ENCODE data around the gene FOXE3.
A peak's percentile ranks its signal among the peaks of the same experiment; 100 is the strongest.

The FOXE3 gene

DNA sequence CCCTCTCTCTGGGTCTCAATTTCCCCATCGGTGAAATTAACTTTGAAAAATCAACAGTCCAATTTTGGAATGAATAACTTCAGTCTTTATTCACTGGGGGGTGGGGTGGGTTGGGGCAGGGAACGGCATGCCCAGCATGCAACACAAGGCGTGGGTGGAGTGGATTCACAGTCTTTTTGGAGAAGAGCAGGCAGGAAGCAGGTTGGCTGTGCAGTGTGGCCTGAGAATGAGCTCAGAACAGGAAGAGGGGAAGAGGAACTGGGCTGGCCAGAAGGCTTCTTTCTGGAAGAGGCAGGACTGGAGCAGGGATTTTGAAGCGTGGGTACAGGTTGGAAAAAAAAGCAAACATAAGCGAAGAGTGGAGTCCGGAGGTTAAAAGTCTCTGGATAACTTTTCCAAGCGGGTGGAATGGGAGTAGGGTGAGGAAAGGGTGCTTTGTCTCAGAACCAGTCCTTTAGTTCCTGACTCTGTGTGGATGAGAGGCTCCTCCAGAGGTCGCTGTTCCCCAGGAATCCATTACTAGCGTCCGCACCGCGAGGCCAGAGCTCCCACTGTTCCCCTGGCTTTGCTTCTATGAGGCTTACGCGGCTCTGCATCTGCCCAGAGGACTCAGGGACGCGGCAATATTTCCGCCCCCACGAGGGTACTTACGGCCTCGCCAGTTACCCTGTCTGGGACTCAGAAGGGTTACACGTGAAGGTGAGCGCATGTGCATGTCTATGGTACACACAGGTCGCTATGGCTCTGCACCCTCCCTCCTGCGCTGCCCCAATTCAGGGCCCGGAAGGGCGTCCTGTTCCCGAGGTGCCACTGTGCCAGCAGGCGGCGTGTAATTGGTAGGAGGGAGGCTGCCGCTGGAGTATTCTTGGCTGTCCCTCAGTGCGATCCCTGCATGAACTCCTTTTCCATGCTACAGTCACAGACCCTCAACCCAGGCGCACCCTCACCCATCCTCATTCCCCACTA, 16.3 kb downstream of the FOXE3 start:
- H3K27me3 ChIP-seq (ENCODE audit: control insufficient read depth in 5 of 5, insufficient read depth in 4 of 5, low read length in 5 of 5) = peaks cover 7 to 42% (median 23%) of the 10 kb centered on the region in 5 donors
- peak overlapping the region; percentile 27 to 57 (median 45) for H3K4me3 ChIP-seq (ENCODE audit: low read depth in 1 of 5, low read length in 5 of 5)
- no peak overlapping the region for H3K9ac ChIP-seq (ENCODE audit: low read length in 5 of 5)
- H3K4me1 ChIP-seq (ENCODE audit: control insufficient read depth in 5 of 5, insufficient read depth in 5 of 5, low read length in 5 of 5) = peaks cover 2 to 50% (median 42%) of the 10 kb centered on the region in 5 donors
- no peaks in the 10 kb centered on the region for H3K9me3 ChIP-seq (ENCODE audit: control insufficient read depth in 5 of 5, low read length in 5 of 5)
- H3K36me3 ChIP-seq (ENCODE audit: control insufficient read depth in 5 of 5, insufficient read depth in 5 of 5, low read length in 5 of 5) = no peaks in the 10 kb centered on the region
- H3K27ac ChIP-seq (ENCODE audit: low read depth, low read length) = no peak overlapping the region

DNA sequence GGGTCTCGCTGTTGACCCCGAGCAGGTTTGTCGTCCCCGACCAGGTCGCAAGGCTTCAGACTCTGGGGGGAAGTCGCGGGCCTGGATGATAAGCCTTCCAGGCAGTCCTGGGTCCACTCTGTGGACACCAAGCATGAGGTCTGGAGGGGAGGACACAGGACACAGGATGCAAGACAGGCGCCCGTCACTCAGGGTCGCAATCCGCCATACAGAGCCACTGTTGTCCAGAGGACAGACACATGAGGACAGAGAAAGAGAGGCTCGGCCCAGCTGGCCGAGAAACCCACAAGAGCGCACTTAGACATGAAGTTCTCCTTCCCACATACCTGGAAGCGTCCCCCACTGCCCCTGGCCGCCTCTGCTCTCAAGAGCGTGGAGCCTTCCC, 16.9 kb downstream of the FOXE3 start:
- Histone ChIP-seq H3K9me3 (ENCODE audit: control insufficient read depth in 5 of 5, low read length in 5 of 5) (no peaks in the 10 kb centered on the region), H3K36me3 (ENCODE audit: control insufficient read depth in 5 of 5, insufficient read depth in 5 of 5, low read length in 5 of 5) (no peaks in the 10 kb centered on the region), H3K27ac (ENCODE audit: low read depth, low read length) (no peak overlapping the region), H3K4me3 (ENCODE audit: low read depth in 1 of 5, low read length in 5 of 5) (peak overlapping the region in 1 of 5 donors; percentile 53), H3K4me1 (ENCODE audit: control insufficient read depth in 5 of 5, insufficient read depth in 5 of 5, low read length in 5 of 5) (peaks cover 2 to 52% (median 42%) of the 10 kb centered on the region in 5 donors), H3K9ac (ENCODE audit: low read length in 5 of 5) (no peak overlapping the region), H3K27me3 (ENCODE audit: control insufficient read depth in 5 of 5, insufficient read depth in 4 of 5, low read length in 5 of 5) (peaks cover 7 to 42% (median 23%) of the 10 kb centered on the region in 5 donors)

DNA sequence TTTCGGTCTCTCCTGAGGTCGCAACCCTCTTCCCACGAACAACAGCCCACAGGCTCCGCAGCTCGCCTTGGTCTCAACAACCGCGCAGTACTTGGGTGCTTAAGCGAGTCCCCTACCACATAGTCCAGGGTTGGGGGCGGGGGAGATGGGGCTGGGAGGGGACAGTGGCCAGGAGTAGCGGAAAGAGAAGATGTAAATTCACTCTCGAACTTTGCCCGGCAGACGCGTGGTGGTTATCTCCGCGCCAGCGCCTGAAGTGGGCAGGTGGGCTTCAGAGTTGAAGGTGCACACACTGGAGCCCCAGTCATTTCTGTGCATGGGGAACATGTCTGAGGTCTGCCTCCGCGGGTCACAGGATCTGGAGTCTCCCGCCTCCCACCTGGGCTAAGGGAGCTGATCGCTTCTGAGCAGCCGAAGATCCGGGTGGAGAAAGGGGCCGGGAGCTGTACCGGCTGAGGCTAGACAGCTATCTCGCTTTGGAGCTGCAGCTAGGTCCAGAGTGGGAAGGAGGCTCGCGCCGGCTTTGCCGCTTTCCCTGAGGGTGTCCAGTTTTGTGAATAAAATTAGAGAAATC, 17.5 kb downstream of the FOXE3 start:
- Histone ChIP-seq H3K4me3 (ENCODE audit: low read depth in 1 of 5, low read length in 5 of 5) (peak overlapping the region in 4 of 5 donors; percentile 32 to 59 (median 42)), H3K27me3 (ENCODE audit: control insufficient read depth in 5 of 5, insufficient read depth in 4 of 5, low read length in 5 of 5) (peaks cover 7 to 42% (median 23%) of the 10 kb centered on the region in 5 donors)

DNA sequence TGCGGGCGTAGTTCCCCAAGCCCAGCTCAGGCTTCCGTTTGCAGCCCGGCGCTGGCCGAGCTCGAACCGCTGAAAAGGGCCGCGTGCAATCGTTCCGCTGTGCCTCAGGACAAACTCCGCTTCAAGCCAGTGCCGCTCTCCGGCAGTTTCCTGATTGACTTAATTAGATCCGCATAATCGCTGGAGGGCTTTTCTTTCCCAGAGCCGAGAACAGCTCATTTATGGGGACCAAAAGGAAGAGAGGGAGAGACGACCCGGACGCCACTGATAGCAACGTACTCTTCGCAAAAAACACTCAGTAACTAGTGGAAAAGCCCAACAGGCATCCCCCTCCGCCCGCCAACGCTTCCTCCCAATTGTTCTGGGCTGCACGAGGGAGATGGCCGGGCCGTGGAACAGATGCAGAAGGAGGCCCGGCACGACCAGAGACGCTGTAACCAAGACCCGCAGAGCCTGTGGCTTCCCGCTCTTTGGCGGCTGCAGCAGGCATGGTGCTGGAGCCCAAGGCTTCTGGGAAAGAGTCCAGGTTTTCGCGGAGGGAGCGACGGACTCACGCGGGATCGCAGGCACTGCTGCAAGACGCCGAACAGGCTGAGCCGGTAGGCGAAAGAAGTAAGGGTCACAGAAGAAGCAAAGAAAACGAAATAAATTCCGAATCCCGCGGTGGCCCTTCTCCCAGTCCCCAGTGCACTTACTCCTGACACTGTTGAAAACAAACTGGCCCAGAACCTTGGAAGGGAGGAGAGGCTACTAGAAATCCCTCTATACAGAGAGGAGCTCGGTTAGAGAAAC, 18.2 kb downstream of the FOXE3 start:
- Histone ChIP-seq H3K36me3 (ENCODE audit: control insufficient read depth in 5 of 5, insufficient read depth in 5 of 5, low read length in 5 of 5) (no peaks in the 10 kb centered on the region), H3K27ac (ENCODE audit: low read depth, low read length) (no peak overlapping the region), H3K9ac (ENCODE audit: low read length in 5 of 5) (no peak overlapping the region), H3K4me3 (ENCODE audit: low read depth in 1 of 5, low read length in 5 of 5) (peak overlapping the region; percentile 32 to 59 (median 48)), H3K4me1 (ENCODE audit: control insufficient read depth in 5 of 5, insufficient read depth in 5 of 5, low read length in 5 of 5) (peaks cover 2 to 62% (median 43%) of the 10 kb centered on the region in 5 donors), H3K27me3 (ENCODE audit: control insufficient read depth in 5 of 5, insufficient read depth in 4 of 5, low read length in 5 of 5) (peaks cover 7 to 43% (median 24%) of the 10 kb centered on the region in 5 donors), H3K9me3 (ENCODE audit: control insufficient read depth in 5 of 5, low read length in 5 of 5) (no peaks in the 10 kb centered on the region)

More for the DNA sequence above, 17.5 kb downstream of the FOXE3 start:
- no peak overlapping the region for H3K9ac ChIP-seq (ENCODE audit: low read length in 5 of 5)
- no peaks in the 10 kb centered on the region for H3K9me3 ChIP-seq (ENCODE audit: control insufficient read depth in 5 of 5, low read length in 5 of 5)
- no peaks in the 10 kb centered on the region for H3K36me3 ChIP-seq (ENCODE audit: control insufficient read depth in 5 of 5, insufficient read depth in 5 of 5, low read length in 5 of 5)
- no peak overlapping the region for H3K27ac ChIP-seq (ENCODE audit: low read depth, low read length)
- H3K4me1 ChIP-seq (ENCODE audit: control insufficient read depth in 5 of 5, insufficient read depth in 5 of 5, low read length in 5 of 5) = peaks cover 2 to 55% (median 42%) of the 10 kb centered on the region in 5 donors

DNA sequence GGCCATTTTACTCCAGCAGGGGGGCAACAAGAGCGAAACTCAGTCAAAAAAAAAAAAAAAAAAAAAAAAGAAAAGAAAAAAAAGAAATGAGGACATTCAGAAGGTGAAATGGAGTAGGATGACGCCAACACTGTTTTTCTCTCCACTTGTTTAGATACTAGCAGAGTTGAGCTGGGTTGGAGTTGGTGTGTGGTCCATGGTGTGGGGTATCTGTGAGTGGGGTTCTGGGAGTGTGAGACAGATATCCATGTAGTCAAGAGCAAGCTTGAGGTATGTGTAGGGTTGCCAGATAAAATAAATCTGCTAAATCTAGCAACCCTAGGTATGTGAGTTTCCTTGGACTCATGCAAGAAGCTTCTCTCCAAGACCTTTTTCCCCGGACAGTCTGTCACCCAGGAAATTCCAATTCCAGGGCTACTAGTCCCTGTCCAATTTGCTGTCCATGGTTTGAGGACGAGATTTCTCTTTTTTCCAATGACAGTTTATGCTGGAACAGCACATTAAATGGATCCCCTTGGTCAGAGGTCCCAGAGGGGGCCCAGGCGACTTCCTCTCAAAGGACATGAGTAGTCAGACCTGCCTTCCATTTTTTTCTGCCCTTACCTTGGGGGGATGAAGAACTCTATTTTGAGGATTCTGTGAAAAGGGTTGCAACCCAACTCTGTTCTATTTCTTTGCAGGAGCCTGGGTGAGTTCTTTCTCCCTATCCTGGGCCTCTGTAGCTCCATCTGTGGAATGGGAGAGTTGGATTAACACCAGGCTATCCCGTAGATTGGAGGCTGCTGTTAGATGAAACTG, 19.6 kb downstream of the FOXE3 start:
- peak overlapping the region in 1 of 5 donors; percentile 43 for H3K4me3 ChIP-seq (ENCODE audit: low read depth in 1 of 5, low read length in 5 of 5)
- no peaks in the 10 kb centered on the region for H3K36me3 ChIP-seq (ENCODE audit: control insufficient read depth in 5 of 5, insufficient read depth in 5 of 5, low read length in 5 of 5)
- no peaks in the 10 kb centered on the region for H3K9me3 ChIP-seq (ENCODE audit: control insufficient read depth in 5 of 5, low read length in 5 of 5)
- peaks cover 2 to 66% (median 43%) of the 10 kb centered on the region in 5 donors for H3K4me1 ChIP-seq (ENCODE audit: control insufficient read depth in 5 of 5, insufficient read depth in 5 of 5, low read length in 5 of 5)
- peaks cover 11 to 55% (median 33%) of the 10 kb centered on the region in 5 donors for H3K27me3 ChIP-seq (ENCODE audit: control insufficient read depth in 5 of 5, insufficient read depth in 4 of 5, low read length in 5 of 5)
- no peak overlapping the region for H3K9ac ChIP-seq (ENCODE audit: low read length in 5 of 5)
- H3K27ac ChIP-seq (ENCODE audit: low read depth, low read length) = no peak overlapping the region

DNA sequence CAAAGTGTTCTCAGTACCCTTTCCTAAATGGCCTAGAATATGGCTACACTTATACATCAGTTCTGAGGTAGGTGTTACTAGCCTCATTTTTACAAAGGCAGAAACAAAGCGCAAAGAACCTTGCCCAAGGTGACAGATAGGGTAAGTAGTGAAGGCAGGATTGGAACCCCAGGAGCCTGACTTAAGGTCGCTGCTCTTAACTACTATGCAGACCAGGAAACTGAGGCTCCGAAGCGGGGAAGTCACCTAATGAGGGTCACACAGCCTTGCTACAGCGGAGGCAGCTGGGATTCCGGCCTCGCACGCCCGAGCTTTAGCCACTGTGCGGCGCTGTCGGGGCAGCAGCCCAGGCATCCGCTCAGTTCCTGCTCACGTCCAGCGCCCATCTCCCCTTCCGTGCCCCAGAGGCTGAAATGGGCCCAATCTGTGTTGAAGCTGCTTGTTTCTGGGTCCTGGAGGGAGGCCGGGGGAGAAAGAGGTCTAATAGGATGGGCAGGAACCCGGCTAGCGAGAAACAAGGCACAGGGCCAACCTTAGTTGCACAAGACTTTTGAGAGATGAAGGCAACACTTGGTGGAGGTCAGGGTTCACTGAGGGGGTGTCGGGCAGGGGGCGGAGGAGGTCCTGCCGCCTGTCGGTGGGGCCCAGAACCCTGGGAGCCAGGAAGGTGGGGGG, 20.4 kb downstream of the FOXE3 start:
- H3K27ac ChIP-seq (ENCODE audit: low read depth, low read length) = no peak overlapping the region
- H3K9ac ChIP-seq (ENCODE audit: low read length in 5 of 5) = peak overlapping the region in 4 of 5 donors; percentile 60 to 86 (median 74)
- H3K4me1 ChIP-seq (ENCODE audit: control insufficient read depth in 5 of 5, insufficient read depth in 5 of 5, low read length in 5 of 5) = peaks cover 2 to 64% (median 43%) of the 10 kb centered on the region in 5 donors
- H3K36me3 ChIP-seq (ENCODE audit: control insufficient read depth in 5 of 5, insufficient read depth in 5 of 5, low read length in 5 of 5) = no peaks in the 10 kb centered on the region
- H3K27me3 ChIP-seq (ENCODE audit: control insufficient read depth in 5 of 5, insufficient read depth in 4 of 5, low read length in 5 of 5) = peaks cover 14 to 52% (median 34%) of the 10 kb centered on the region in 5 donors
- no peaks in the 10 kb centered on the region for H3K9me3 ChIP-seq (ENCODE audit: control insufficient read depth in 5 of 5, low read length in 5 of 5)
- H3K4me3 ChIP-seq (ENCODE audit: low read depth in 1 of 5, low read length in 5 of 5) = peak overlapping the region; percentile 55 to 82 (median 75)

DNA sequence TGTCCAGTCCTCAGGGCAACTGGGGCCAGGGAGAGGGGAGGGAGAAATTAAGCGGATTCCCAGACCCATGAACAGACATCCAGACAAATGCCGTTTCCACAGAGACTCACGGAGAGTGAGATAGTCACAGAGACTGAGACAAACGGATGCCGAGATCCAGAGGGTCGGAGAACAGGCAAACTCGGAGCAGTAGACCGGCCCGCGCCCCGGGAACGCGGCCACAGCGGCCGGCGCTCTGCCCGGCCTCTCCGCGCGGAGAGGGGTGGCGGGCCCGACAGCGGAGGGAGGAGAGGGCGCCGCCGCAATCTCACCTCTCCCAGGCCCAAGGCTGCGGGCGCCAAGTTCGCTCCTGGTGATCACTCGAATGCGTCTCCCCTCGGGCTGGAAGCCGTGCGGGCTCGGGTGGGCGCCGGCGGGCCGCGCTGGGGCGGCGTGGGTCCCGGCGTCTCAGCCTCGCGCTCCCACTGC, 20.9 kb downstream of the FOXE3 start:
- H3K9me3 ChIP-seq (ENCODE audit: control insufficient read depth in 5 of 5, low read length in 5 of 5) = no peaks in the 10 kb centered on the region
- peaks cover 2 to 59% (median 43%) of the 10 kb centered on the region in 5 donors for H3K4me1 ChIP-seq (ENCODE audit: control insufficient read depth in 5 of 5, insufficient read depth in 5 of 5, low read length in 5 of 5)
- peak overlapping the region; percentile 55 to 82 (median 75) for H3K4me3 ChIP-seq (ENCODE audit: low read depth in 1 of 5, low read length in 5 of 5)
- peaks cover 19 to 55% (median 37%) of the 10 kb centered on the region in 5 donors for H3K27me3 ChIP-seq (ENCODE audit: control insufficient read depth in 5 of 5, insufficient read depth in 4 of 5, low read length in 5 of 5)
- H3K9ac ChIP-seq (ENCODE audit: low read length in 5 of 5) = peak overlapping the region in 4 of 5 donors; percentile 60 to 86 (median 74)
- no peaks in the 10 kb centered on the region for H3K36me3 ChIP-seq (ENCODE audit: control insufficient read depth in 5 of 5, insufficient read depth in 5 of 5, low read length in 5 of 5)
- H3K27ac ChIP-seq (ENCODE audit: low read depth, low read length) = no peak overlapping the region

DNA sequence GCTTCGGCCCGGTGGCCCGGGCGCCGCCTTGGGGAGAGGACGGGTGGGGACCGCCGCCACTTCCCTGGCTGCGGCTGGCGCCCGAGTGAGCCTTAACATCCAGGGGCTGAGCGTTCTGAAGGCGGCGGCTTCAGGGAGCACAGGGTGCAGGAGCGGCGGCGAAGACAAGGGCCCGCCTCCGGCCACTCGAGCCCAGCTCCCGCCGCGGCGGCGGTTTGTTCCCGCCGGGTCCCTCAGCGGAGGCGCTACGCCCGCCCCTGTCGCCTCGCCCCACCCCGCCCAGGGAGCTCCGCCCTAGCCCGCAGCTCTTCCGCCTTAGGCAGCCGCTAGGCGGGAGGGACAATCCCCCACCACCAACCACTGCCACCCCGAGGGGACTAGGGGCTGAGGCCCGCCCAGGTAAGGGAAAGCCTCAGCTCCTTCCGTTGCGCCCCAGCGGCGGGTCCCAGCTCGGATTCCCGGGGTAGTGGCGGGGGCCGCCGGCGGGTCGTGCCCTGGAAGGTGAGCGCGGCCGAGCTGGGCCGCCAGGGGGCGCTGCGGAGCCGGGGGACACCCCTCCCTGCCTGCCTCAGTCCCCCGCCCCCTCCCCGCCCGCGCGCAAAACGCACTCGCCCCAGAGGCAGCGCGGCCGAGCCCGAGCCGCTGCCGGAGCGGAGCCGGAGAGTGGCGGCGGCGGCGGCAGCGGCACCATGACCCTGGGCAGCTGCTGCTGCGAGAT, 21.5 kb downstream of the FOXE3 start, which contains the start of gene FOXD2:
FOXD2 (plus strand) TSS at position 598 of the 718 bp plus-strand sequence; CDS start at position 690, 92 bp downstream.
- peaks cover 2 to 53% (median 37%) of the 10 kb centered on the region in 5 donors for H3K4me1 ChIP-seq (ENCODE audit: control insufficient read depth in 5 of 5, insufficient read depth in 5 of 5, low read length in 5 of 5)
- no peaks in the 10 kb centered on the region for H3K9me3 ChIP-seq (ENCODE audit: control insufficient read depth in 5 of 5, low read length in 5 of 5)
- peak within 1 kb of the TSS in 4 of 5 donors; percentile 60 to 86 (median 74) for H3K9ac ChIP-seq (ENCODE audit: low read length in 5 of 5)
- H3K27ac ChIP-seq (ENCODE audit: low read depth, low read length) = no peak within 1 kb of the TSS
- no peaks in the 10 kb centered on the region for H3K36me3 ChIP-seq (ENCODE audit: control insufficient read depth in 5 of 5, insufficient read depth in 5 of 5, low read length in 5 of 5)
- peak within 1 kb of the TSS; percentile 55 to 82 (median 75) for H3K4me3 ChIP-seq (ENCODE audit: low read depth in 1 of 5, low read length in 5 of 5)
- peaks cover 20 to 55% (median 39%) of the 10 kb centered on the region in 5 donors for H3K27me3 ChIP-seq (ENCODE audit: control insufficient read depth in 5 of 5, insufficient read depth in 4 of 5, low read length in 5 of 5)

All from subcutaneous abdominal adipose tissue (tissue), 5 donors.